ENCODE results near the gene PSENEN. TPM values are rescaled to one million over a fixed set of nuclear protein-coding genes. Genes with fewer than 3 reads are reported as not detected.

The PSENEN gene
- total and polyA plus RNA-seq, 2 experiments from 2014 or later = 20.6 to 175 TPM

- peaks cover 32% of the 10 kb centered on the region for H3K27me3 Mint-ChIP-seq (ENCODE audit: insufficient read depth, low read depth, poor library complexity)
- no peak overlapping the region for H3K4me3 ChIP-seq
- H3F3A ChIP-seq (replicated peaks; ENCODE audit: low read depth) = peaks cover 10% of the 10 kb centered on the region; the same call in 1 of the 2 replicates
- no peaks in the 10 kb centered on the region for H3K9me2 ChIP-seq (ENCODE audit: insufficient read depth)
- no peak overlapping the region for H3K27ac Mint-ChIP-seq
- H3K4me1 Mint-ChIP-seq = peaks cover 20% of the 10 kb centered on the region
- no peak overlapping the region for H3K27ac ChIP-seq (ENCODE audit: low read depth)
- DNase-seq (ENCODE audit: low spot score) = no peak
- no peak for ATAC-seq
- H3K4me3 Mint-ChIP-seq = peak overlapping the region; percentile 45; the same call in 1 of the 3 replicates
- no peak overlapping the region for H2AFZ ChIP-seq
- peaks cover 45% of the 10 kb centered on the region for H3K36me3 Mint-ChIP-seq (ENCODE audit: low read depth)
- TF ChIP-seq JUNB (IDR thresholded peaks at IDR 0.05; ENCODE audit: unreplicated experiment) (no peak), ZNF462 (CRISPR knock-in tag; IDR thresholded peaks at IDR 0.05) (no peak), NANOG (IDR thresholded peaks at IDR 0.05; ENCODE audit: borderline replicate concordance) (no peak), ETS1 (IDR thresholded peaks at IDR 0.05) (no peak), CREB1 (CRISPR knock-in tag; IDR thresholded peaks at IDR 0.05; ENCODE audit: low read depth) (no peak), EZH2 (IDR thresholded peaks at IDR 0.05; ENCODE audit: low read depth, unreplicated experiment) (no peak), ZNF114 (CRISPR knock-in tag; IDR thresholded peaks at IDR 0.05) (no peak), STAT1 (IDR thresholded peaks at IDR 0.05; ENCODE audit: unreplicated experiment) (no peak), POLR2AphosphoS5 (IDR thresholded peaks at IDR 0.05; ENCODE audit: low read depth) (no peak), EZH2phosphoT487 (IDR thresholded peaks at IDR 0.05; ENCODE audit: unreplicated experiment) (no peak), ZNF331 (CRISPR knock-in tag; IDR thresholded peaks at IDR 0.05; ENCODE audit: low read depth) (no peak), REST (IDR thresholded peaks at IDR 0.05; ENCODE audit: unreplicated experiment) (no peak), CTCF (conservative IDR thresholded peaks at IDR 0.05; ENCODE audit: low read depth in 2 of 2) (no peak)
- no peaks in the 10 kb centered on the region; the same call in 2 of the 3 replicates for H3K9me3 Mint-ChIP-seq
- H4K20me1 ChIP-seq (replicated peaks; ENCODE audit: insufficient read depth) = peaks cover 11% of the 10 kb centered on the region
- peaks cover 21% of the 10 kb centered on the region for H3K79me2 ChIP-seq (replicated peaks; ENCODE audit: insufficient read depth)
- H3K27me3 ChIP-seq (ENCODE audit: insufficient read depth) = no peaks in the 10 kb centered on the region
- no peak overlapping the region for H3K4me2 ChIP-seq
- H3K4me1 ChIP-seq (ENCODE audit: insufficient read depth) = peaks cover 18% of the 10 kb centered on the region
- peaks cover 11% of the 10 kb centered on the region; the same call in 1 of the 2 replicates for H3K36me3 ChIP-seq (ENCODE audit: insufficient read depth)
These were observed 25.3 kb upstream of the PSENEN start for GRCh38 chr19:35720163-35720524.

Measured in GM23338 (cell line).